NB4 (cell line): Measurements from ENCODE around the gene PLA2G7.

ENCODE experiments used
- CTCF ChIP-seq: IDR thresholded peaks from one replicate; pipeline ENCODE4 v1.5.1; 2012; ENCODE audit warnings: low read depth, low read length
- MAX ChIP-seq: IDR thresholded peaks from 2 replicates; pipeline ENCODE4 v1.6.1; 2011; ENCODE audit warnings: low read depth, low read length
- POLR2A ChIP-seq: IDR thresholded peaks from 2 replicates; pipeline ENCODE4 v1.6.1; 2011; ENCODE audit warnings: mild to moderate bottlenecking; ENCODE audit not compliant: insufficient read length; ENCODE audit errors: extremely low read depth

- TF ChIP-seq CTCF (no peak), MAX (peak; percentile 95), POLR2A (no peak)
Observed at GRCh38 chr6:46772762-46773161, 37.6 kb upstream of the PLA2G7 start.
